HepG2 (cell line): ENCODE results near the gene FGF21. TPM values are rescaled to one million over a fixed set of nuclear protein-coding genes. Genes with fewer than 3 reads are reported as not detected.
"Not testable (repeated sequence)": the region's sequence is repeated elsewhere in the genome, so short reads cannot be mapped to it uniquely, and the experiment has no call there.

Experiments used
- ATAC-seq: fragments of 200-7000 bp; cut with Tn5 transposase; 3 replicates; pipeline ENCODE4 v1.9.1; 2020; ENCODE audit warnings: mild to moderate bottlenecking, moderate library complexity
- BruUV-seq: library from RNA; stranded (reverse); fragments of 400-500 nt; replicated peaks from 2 replicates; lab custom pipeline; 2021; lab: Mats Ljungman, UMichigan
- CTCF ChIA-PET: fragments of 300-600 bp; formaldehyde crosslinking; extraction: SDS; loops from one replicate; lab custom pipeline; 2021; ENCODE audit warnings: low total read pairs, inconsistent platforms, low intra/inter-chr PET ratio; lab: Yijun Ruan, JAX
- POLR2A ChIA-PET: fragments of 350-600 bp; sonication (Branson Sonifier 250); formaldehyde crosslinking; loops from one replicate; lab custom pipeline; 2020; ENCODE audit warnings: antibody characterized with exemption, inconsistent platforms; lab: Yijun Ruan, JAX
- DNase-seq: peaks from one replicate; pipeline ENCODE4 v3.0.0-alpha.2; 2015; ENCODE audit warnings: low spot score
- FAIRE-seq: peaks from 3 replicates; lab custom pipeline; 2011; peaks lifted over from hg19 to GRCh38; lab: Jason Lieb, UNC
- H2AFZ ChIP-seq: one replicate; pipeline ENCODE4 v1.6.1; 2011; ENCODE audit warnings: low read length, inconsistent platforms
- H3K27ac ChIP-seq: fragments of 300-600 bp; 3 replicates; pipeline ENCODE4 v1.8.0; 2011; ENCODE audit warnings: mixed run types, mild to moderate bottlenecking, mixed read lengths, low read length, inconsistent platforms; ENCODE audit not compliant: insufficient read depth; ENCODE audit errors: extremely low read length
- H3K27me3 ChIP-seq, 2 experiments: fragments of 200-600 bp in 1 of 2; 2 replicates in 1 of 2; 3 replicates in 1 of 2; pipeline versions ENCODE4 v1.6.0 to v1.8.0; 2011; ENCODE audit warnings: low read length in 2 of 2, mild to moderate bottlenecking in 2 of 2, moderate library complexity in 2 of 2, inconsistent platforms in 1 of 2; ENCODE audit not compliant: insufficient read depth in 2 of 2, control insufficient read depth in 1 of 2
- H3K36me3 ChIP-seq, 2 experiments: fragments of 200-600 bp in 1 of 2; replicated peaks in 1 of 2; 2 replicates in 1 of 2; 3 replicates in 1 of 2; pipeline versions ENCODE4 v1.5.1 to v1.8.0; 2011; ENCODE audit warnings: low read length in 2 of 2, inconsistent platforms in 1 of 2; ENCODE audit not compliant: insufficient read depth in 2 of 2, control insufficient read depth in 1 of 2
- H3K4me1 ChIP-seq: 2 replicates; pipeline ENCODE4 v1.5.1; 2012; ENCODE audit warnings: low read length, inconsistent platforms; ENCODE audit not compliant: insufficient read depth
- H3K4me2 ChIP-seq: 2 replicates; pipeline ENCODE4 v1.6.0; 2011; ENCODE audit warnings: low read depth, low read length, inconsistent platforms
- H3K4me3 ChIP-seq, 3 experiments: fragments of 200-600 bp in 1 of 3; sonication (generic), shearing (Covaris generic) in 1 of 3; replicated peaks in 1 of 3; 2 replicates each; pipeline ENCODE4 v1.5.1; 2011 to 2016; ENCODE audit warnings: low read length in 3 of 3, inconsistent platforms in 2 of 3, low read depth in 2 of 3, mild to moderate bottlenecking in 2 of 3, control low read depth in 1 of 3, mixed read lengths in 1 of 3; ENCODE audit not compliant: insufficient read depth in 1 of 3
- H3K79me2 ChIP-seq: one replicate; pipeline ENCODE4 v1.6.1; 2011; ENCODE audit warnings: low read length, inconsistent platforms; ENCODE audit not compliant: insufficient read depth
- H3K9ac ChIP-seq: 2 replicates; pipeline ENCODE4 v1.6.0; 2011; ENCODE audit warnings: mild to moderate bottlenecking, low read depth, low read length, inconsistent platforms; ENCODE audit not compliant: insufficient read depth
- H3K9me3 ChIP-seq: 2 replicates; pipeline ENCODE4 v1.5.1; 2012; ENCODE audit warnings: mild to moderate bottlenecking, low read length
- H4K20me1 ChIP-seq: 2 replicates; pipeline ENCODE4 v1.6.0; 2011; ENCODE audit warnings: inconsistent platforms, mild to moderate bottlenecking, low read length, moderate library complexity; ENCODE audit not compliant: insufficient read depth
- WGBS: methylation state at CpG from one replicate; pipeline ENCODE4 v1.1.6; 2017; ENCODE audit warnings: low lambda C conversion rate; 5-methylcytosine and 5-hydroxymethylcytosine counted together
- in situ Hi-C: cut with HindIII; loops from 2 replicates; pipeline ENCODE4 v1.10.0; 2017; ENCODE audit warnings: low pct_unique_long_range_greater_than_20kb; ENCODE audit not compliant: extremely low pct_ligation_motif_present
- intact Hi-C: fragments of 100-400 bp; cut with micrococcal nuclease; formaldehyde crosslinking; loops from one replicate; pipeline ENCODE4 v1.10.0; 2022; ENCODE audit not compliant: unreplicated experiment
- polyA plus RNA-seq, 8 experiments: library from polyadenylated mRNA; depleted of rRNA in 3 of 8; stranded (reverse) in 7 of 8; unstranded in 1 of 8; fragments of >200 nt; fragmentation: Illumina TruSeq in 4 of 8; extraction: Trizol in 4 of 8; gene quantifications; 2 replicates each; pipeline versions ENCODE4 v1.2.1 to v1.2.3, GENCODE V29; 2011 to 2016; ENCODE audit warnings: low read depth in 4 of 8, missing spikeins in 1 of 8, mixed read lengths in 1 of 8; ENCODE audit not compliant: insufficient read depth in 1 of 8
- total RNA-seq, 5 experiments: library from RNA; depleted of rRNA; stranded (reverse); fragments of >200 nt; fragmentation: Illumina TruSeq; extraction: Trizol; gene quantifications; 2 replicates each; pipeline ENCODE4 v1.2.3, GENCODE V29; 2016; ENCODE audit warnings: low read depth in 1 of 5

Gene FGF21
- total and polyA plus RNA-seq, 2 of the 13 experiments (the other 11 are each of a cell fraction or from before 2014, with no cell fraction given) = 0.17 TPM; not detected in 1

DNA sequence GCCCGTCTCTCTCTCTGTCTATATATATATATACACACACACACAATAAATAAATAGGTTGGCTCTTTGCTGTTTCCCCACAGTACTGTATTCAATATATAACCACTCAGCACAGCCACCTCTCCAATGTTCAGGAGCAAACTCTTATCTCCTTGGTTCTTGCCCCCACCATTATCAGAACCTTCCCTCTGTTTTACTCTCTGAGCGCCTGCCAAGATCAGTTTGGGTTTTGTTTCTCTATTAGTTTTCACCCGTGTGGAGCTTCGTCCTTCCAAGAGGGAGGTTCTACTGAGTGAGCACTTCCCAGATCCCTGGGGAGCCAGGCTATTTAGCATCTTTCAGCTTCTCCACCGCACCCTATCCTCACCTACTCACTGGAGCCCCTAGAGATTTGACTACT, 10.5 kb downstream of the FGF21 start:
- H2AFZ ChIP-seq, H3K9ac ChIP-seq, H3K79me2 ChIP-seq, H4K20me1 ChIP-seq, POLR2A ChIA-PET, H3K9me3 ChIP-seq, CTCF ChIA-PET, in situ Hi-C loops, BruUV-seq, FAIRE-seq, intact Hi-C loops, ATAC-seq, H3K4me3 ChIP-seq, H3K27me3 ChIP-seq, H3K27ac ChIP-seq, H3K4me2 ChIP-seq, H3K36me3 ChIP-seq, DNase-seq: not testable (repeated sequence)
- peaks cover 48% of the 10 kb centered on the region for H3K4me1 ChIP-seq
- WGBS = 19% methylated on average over 5 of the region's 5 CpGs

DNA sequence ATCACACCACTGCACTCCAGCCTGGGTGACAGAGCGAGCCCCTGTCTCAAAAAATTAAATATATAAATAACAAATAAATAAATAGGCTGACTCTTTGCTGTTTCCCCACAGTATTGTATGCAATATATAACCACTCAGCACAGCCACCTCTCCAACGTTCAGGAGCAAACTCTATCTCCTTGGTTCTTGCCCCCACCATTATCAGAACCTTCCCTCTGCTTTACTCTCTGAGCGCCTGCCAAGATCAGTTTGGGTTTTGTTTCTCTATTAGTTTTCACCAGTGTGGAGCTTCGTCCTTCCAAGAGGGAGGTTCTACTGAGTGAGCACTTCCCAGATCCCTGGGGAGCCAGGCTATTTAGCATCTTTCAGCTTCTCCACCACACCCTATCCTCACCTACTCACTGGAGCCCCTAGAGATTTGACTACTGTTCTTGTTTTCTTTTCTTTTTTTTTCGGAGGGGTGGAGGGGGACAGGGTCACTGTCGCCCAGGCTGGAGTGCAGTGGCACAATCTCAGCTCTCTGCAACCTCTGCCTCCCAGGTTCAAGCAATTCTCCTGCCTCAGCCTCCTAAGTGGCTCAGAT, 12.9 kb downstream of the FGF21 start:
- DNase-seq, ATAC-seq, H3K79me2 ChIP-seq, CTCF ChIA-PET, H3K9ac ChIP-seq, H3K4me3 ChIP-seq, intact Hi-C loops, H3K27me3 ChIP-seq, H2AFZ ChIP-seq, H3K36me3 ChIP-seq, BruUV-seq, H3K9me3 ChIP-seq, in situ Hi-C loops, H3K27ac ChIP-seq, FAIRE-seq, H3K4me2 ChIP-seq, H4K20me1 ChIP-seq: not testable (repeated sequence)
- 53% methylated on average over 6 of the region's 6 CpGs for WGBS
- H3K4me1 ChIP-seq = peaks cover 50% of the 10 kb centered on the region
- POLR2A ChIA-PET = interaction anchor here (1.1 to 3.1 kb wide), 6 partner anchors 9 to 150 kb away, joined by 3 to 30 read pairs (median 6); partner anchors contain the start of gene RPL18
